ENCODE data around the gene TTLL11. TPM values are rescaled to one million over a fixed set of nuclear protein-coding genes. Genes with fewer than 3 reads are reported as not detected.

TTLL11 gene
- total RNA-seq, 4 donors from 2014 or later = 15.1 to 42.6 (median 29.1) TPM

GRCh38 chr9:121912812-121913627 is 180.1 kb downstream of the TTLL11 start:
- H3K36me3 ChIP-seq = peaks cover 0 to 6% of the 10 kb centered on the region in 2 donors
- WGBS, 2 donors (ENCODE audit: low coverage in 1 of 2) = 66 to 86% methylated on average over 3 to 4 of the region's 4 CpGs
- no peaks in the 10 kb centered on the region for H3K27me3 ChIP-seq
- H3K9me3 ChIP-seq = no peaks in the 10 kb centered on the region
- TF ChIP-seq EP300 (IDR thresholded peaks at IDR 0.05) (no peak), POLR2AphosphoS5 (IDR thresholded peaks at IDR 0.05) (no peak), CTCF (IDR thresholded peaks at IDR 0.05) (no peak), POLR2A (IDR thresholded peaks at IDR 0.05) (no peak)
- no peak for ATAC-seq
- H3K27ac ChIP-seq = no peak overlapping the region
- no peak overlapping the region for H3K4me3 ChIP-seq
- no peaks in the 10 kb centered on the region for H3K4me1 ChIP-seq

- no peak for ATAC-seq
- WGBS, 2 donors (ENCODE audit: low coverage in 1 of 2) = 54% methylated on average over 3 to 4 of the region's 4 CpGs
- Histone ChIP-seq H3K36me3 (no peaks in the 10 kb centered on the region), H3K4me3 (no peak overlapping the region), H3K9me3 (no peaks in the 10 kb centered on the region), H3K4me1 (peaks cover 0 to 6% (median 0%) of the 10 kb centered on the region in 3 donors), H3K27me3 (no peaks in the 10 kb centered on the region), H3K27ac (no peak overlapping the region)
- no peak for TF ChIP-seq POLR2AphosphoS5 (IDR thresholded peaks at IDR 0.05)
- TF ChIP-seq CTCF (IDR thresholded peaks at IDR 0.05) = no peak
- TF ChIP-seq POLR2A (IDR thresholded peaks at IDR 0.05) = no peak
These were observed 182.5 kb downstream of the TTLL11 start for GRCh38 chr9:121910491-121911040.

GRCh38 chr9:121909111-121909510 is 184.0 kb downstream of the TTLL11 start:
- TF ChIP-seq POLR2A (IDR thresholded peaks at IDR 0.05) = no peak
- no peak for TF ChIP-seq CTCF (IDR thresholded peaks at IDR 0.05)
- no peak for TF ChIP-seq EP300 (IDR thresholded peaks at IDR 0.05)
- TF ChIP-seq POLR2AphosphoS5 (IDR thresholded peaks at IDR 0.05) = no peak

DNA sequence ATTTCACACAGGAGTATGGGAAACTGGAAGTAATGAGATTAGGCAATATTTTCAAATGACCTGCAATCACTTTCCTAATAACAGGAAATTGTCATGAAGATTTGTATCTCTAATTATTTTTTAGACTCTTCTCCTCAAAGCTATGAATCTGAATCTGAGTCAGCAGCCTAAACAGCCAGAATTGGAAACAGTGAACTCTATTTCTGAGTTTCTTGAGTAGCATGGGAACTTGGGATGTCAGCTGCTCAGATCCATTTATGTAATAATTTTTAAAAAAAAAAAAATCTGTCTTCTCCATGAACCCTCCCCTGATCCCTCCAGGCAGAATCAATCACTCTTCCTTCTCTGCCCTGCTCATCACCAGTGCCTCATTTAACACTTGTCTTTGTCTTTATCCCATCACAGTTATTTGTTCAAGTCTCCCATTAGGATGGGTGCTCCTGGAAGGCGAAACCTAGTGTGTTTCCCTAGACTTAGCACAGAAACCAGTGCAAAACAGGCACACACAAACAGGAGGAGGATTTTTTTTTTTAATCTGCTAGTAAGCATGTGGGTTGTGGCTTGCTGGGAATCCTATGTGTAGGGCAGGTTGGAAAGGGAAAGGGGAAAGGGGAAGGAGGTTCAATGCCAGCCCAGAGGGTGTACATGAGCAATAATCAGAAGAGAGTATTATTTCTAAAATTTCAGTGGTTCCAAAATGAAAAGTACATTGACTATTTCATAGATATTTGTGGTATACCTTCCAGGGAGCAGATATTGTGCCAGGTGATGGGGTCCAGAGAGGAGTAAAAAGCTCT is 186.8 kb downstream of the TTLL11 start:
- TF ChIP-seq CTCF (IDR thresholded peaks at IDR 0.05) (no peak), POLR2AphosphoS5 (IDR thresholded peaks at IDR 0.05) (no peak)
- H3K27me3 ChIP-seq = no peaks in the 10 kb centered on the region
- H3K27ac ChIP-seq = no peak overlapping the region
- no peaks in the 10 kb centered on the region for H3K36me3 ChIP-seq
- no peaks in the 10 kb centered on the region for H3K9me3 ChIP-seq
- peak; percentile 46 for ATAC-seq
- H3K4me3 ChIP-seq = no peak overlapping the region
- WGBS, 2 donors (ENCODE audit: low coverage in 1 of 2) = 100% methylated on average over 1 of the region's 1 CpG
- peaks cover 0 to 6% (median 0%) of the 10 kb centered on the region in 3 donors for H3K4me1 ChIP-seq

More at GRCh38 chr9:121909111-121909510, 184.0 kb downstream of the TTLL11 start:
- Histone ChIP-seq H3K4me1 (peaks cover 0 to 6% (median 0%) of the 10 kb centered on the region in 3 donors), H3K9me3 (no peaks in the 10 kb centered on the region), H3K27me3 (no peaks in the 10 kb centered on the region), H3K4me3 (no peak overlapping the region), H3K27ac (no peak overlapping the region), H3K36me3 (no peaks in the 10 kb centered on the region)
- 45 to 67% methylated on average over 2 to 3 of the region's 5 CpGs for WGBS, 2 donors (ENCODE audit: low coverage in 1 of 2)
- no peak for ATAC-seq

All from gastroesophageal sphincter (tissue), 4 donors.